Duodenal mucosa (tissue), 2 donors: Measurements from ENCODE around the gene CDC42BPB.

Source experiments
- H3K27ac ChIP-seq: one replicate; pipeline ENCODE4 v1.7.0; 2013; ENCODE audit warnings: low read depth, low read length
- H3K27me3 ChIP-seq, 2 donors: one replicate each; pipeline ENCODE4 v1.7.0; 2013; ENCODE audit warnings: low read length in 2 of 2, control low read depth in 1 of 2; ENCODE audit not compliant: insufficient read depth in 2 of 2, control insufficient read depth in 1 of 2
- H3K36me3 ChIP-seq, 2 donors: one replicate each; pipeline ENCODE4 v1.7.0; 2013; ENCODE audit warnings: low read length in 2 of 2, control low read depth in 1 of 2; ENCODE audit not compliant: insufficient read depth in 2 of 2, control insufficient read depth in 1 of 2
- H3K4me1 ChIP-seq, 2 donors: one replicate each; pipeline ENCODE4 v1.7.0; 2013; ENCODE audit warnings: low read length in 2 of 2, control low read depth in 1 of 2; ENCODE audit not compliant: insufficient read depth in 2 of 2, control insufficient read depth in 1 of 2
- H3K4me3 ChIP-seq, 2 donors: one replicate each; pipeline ENCODE4 v1.7.0; 2013; ENCODE audit warnings: low read length in 2 of 2, low read depth in 1 of 2
- H3K9ac ChIP-seq, 2 donors: one replicate each; pipeline ENCODE4 v1.7.0; 2013; ENCODE audit warnings: low read length in 2 of 2, low read depth in 1 of 2
- H3K9me3 ChIP-seq, 2 donors: one replicate each; pipeline ENCODE4 v1.7.0; 2013; ENCODE audit warnings: low read length in 2 of 2, control low read depth in 1 of 2; ENCODE audit not compliant: control insufficient read depth in 1 of 2

The CDC42BPB gene

GRCh38 chr14:103085106-103086091 lies 28.1 kb upstream of the CDC42BPB start:
- H3K27me3 ChIP-seq, result peaks cover 22 to 26% of the 10 kb centered on the region in 2 donors
- no peaks in the 10 kb centered on the region for H3K9me3 ChIP-seq
- no peak overlapping the region for H3K4me3 ChIP-seq
- H3K36me3 ChIP-seq, result no peaks in the 10 kb centered on the region
- H3K27ac ChIP-seq, result no peak overlapping the region
- no peak overlapping the region for H3K9ac ChIP-seq
- no peaks in the 10 kb centered on the region for H3K4me1 ChIP-seq

GRCh38 chr14:103084021-103084919 lies 26.9 kb upstream of the CDC42BPB start, which contains the start of gene LBHD2:
Gene LBHD2, plus strand, starts transcription at chr14:103084210. Its CDS starts 1,803 bp downstream, at chr14:103086013.
- H3K4me3 ChIP-seq, result no peak within 1 kb of the TSS
- peaks cover 22 to 27% of the 10 kb centered on the region in 2 donors for H3K27me3 ChIP-seq
- H3K27ac ChIP-seq, result no peak within 1 kb of the TSS
- no peaks in the 10 kb centered on the region for H3K9me3 ChIP-seq
- H3K9ac ChIP-seq, result no peak within 1 kb of the TSS
- H3K36me3 ChIP-seq, result no peaks in the 10 kb centered on the region
- H3K4me1 ChIP-seq, result no peaks in the 10 kb centered on the region

GRCh38 chr14:103081951-103082350 lies 24.6 kb upstream of the CDC42BPB start:
- Histone ChIP-seq H3K27me3 (peaks cover 22 to 26% of the 10 kb centered on the region in 2 donors), H3K4me1 (no peaks in the 10 kb centered on the region), H3K4me3 (no peak overlapping the region), H3K9ac (no peak overlapping the region), H3K9me3 (no peaks in the 10 kb centered on the region), H3K36me3 (no peaks in the 10 kb centered on the region), H3K27ac (no peak overlapping the region)

GRCh38 chr14:103078860-103079587 lies 21.7 kb upstream of the CDC42BPB start:
- no peak overlapping the region for H3K9ac ChIP-seq
- H3K27ac ChIP-seq, result no peak overlapping the region
- H3K9me3 ChIP-seq, result no peaks in the 10 kb centered on the region
- H3K4me3 ChIP-seq, result no peak overlapping the region
- no peaks in the 10 kb centered on the region for H3K36me3 ChIP-seq
- peaks cover 6 to 7% of the 10 kb centered on the region in 2 donors for H3K27me3 ChIP-seq
- peaks cover 5 to 7% of the 10 kb centered on the region in 2 donors for H3K4me1 ChIP-seq

- H3K27ac ChIP-seq, result no peak overlapping the region
- H3K4me3 ChIP-seq, result no peak overlapping the region
- H3K9me3 ChIP-seq, result no peaks in the 10 kb centered on the region
- H3K27me3 ChIP-seq, result peaks cover 3 to 7% of the 10 kb centered on the region in 2 donors
- no peaks in the 10 kb centered on the region for H3K36me3 ChIP-seq
- peaks cover 5 to 7% of the 10 kb centered on the region in 2 donors for H3K4me1 ChIP-seq
- no peak overlapping the region for H3K9ac ChIP-seq
Measured at GRCh38 chr14:103078420-103078749, 21.0 kb upstream of the CDC42BPB start.

- peak overlapping the region; percentile 24 to 25 for H3K9ac ChIP-seq
- no peak overlapping the region for H3K27ac ChIP-seq
- no peaks in the 10 kb centered on the region for H3K36me3 ChIP-seq
- H3K9me3 ChIP-seq, result no peaks in the 10 kb centered on the region
- peak overlapping the region; percentile 23 to 29 for H3K4me3 ChIP-seq
- peaks cover 10 to 12% of the 10 kb centered on the region in 2 donors for H3K4me1 ChIP-seq
- H3K27me3 ChIP-seq, result no peaks in the 10 kb centered on the region
Measured at GRCh38 chr14:103074729-103075367, 17.5 kb upstream of the CDC42BPB start.

- Histone ChIP-seq H3K4me3 (no peak overlapping the region), H3K36me3 (no peaks in the 10 kb centered on the region), H3K27me3 (no peaks in the 10 kb centered on the region), H3K4me1 (peaks cover 10 to 12% of the 10 kb centered on the region in 2 donors), H3K27ac (no peak overlapping the region), H3K9me3 (no peaks in the 10 kb centered on the region), H3K9ac (no peak overlapping the region)
Measured at GRCh38 chr14:103073876-103074728, 16.8 kb upstream of the CDC42BPB start.

GRCh38 chr14:103073367-103073875 lies 16.1 kb upstream of the CDC42BPB start:
- H3K27ac ChIP-seq, result no peak overlapping the region
- no peaks in the 10 kb centered on the region for H3K36me3 ChIP-seq
- H3K4me3 ChIP-seq, result no peak overlapping the region
- H3K9me3 ChIP-seq, result no peaks in the 10 kb centered on the region
- H3K4me1 ChIP-seq, result peaks cover 14 to 18% of the 10 kb centered on the region in 2 donors
- H3K27me3 ChIP-seq, result no peaks in the 10 kb centered on the region
- no peak overlapping the region for H3K9ac ChIP-seq
